GM18951 (cell line): ENCODE data around the gene DUSP6.

Source experiments
- POLR2A ChIP-seq: IDR thresholded peaks from 4 replicates; pipeline ENCODE4 v1.6.1; 2011; ENCODE audit warnings: mild to moderate bottlenecking; ENCODE audit not compliant: insufficient read length, insufficient read depth; ENCODE audit errors: extremely low read depth
- in situ Hi-C: fragments of 300-500 bp; cut with MboI; formaldehyde crosslinking; loops from one replicate; pipeline ENCODE4 v1.12.0; 2022; ENCODE audit warnings: low sequenced_read_pairs, mixed read lengths, inconsistent platforms; ENCODE audit not compliant: unreplicated experiment

DUSP6 gene, protein sequence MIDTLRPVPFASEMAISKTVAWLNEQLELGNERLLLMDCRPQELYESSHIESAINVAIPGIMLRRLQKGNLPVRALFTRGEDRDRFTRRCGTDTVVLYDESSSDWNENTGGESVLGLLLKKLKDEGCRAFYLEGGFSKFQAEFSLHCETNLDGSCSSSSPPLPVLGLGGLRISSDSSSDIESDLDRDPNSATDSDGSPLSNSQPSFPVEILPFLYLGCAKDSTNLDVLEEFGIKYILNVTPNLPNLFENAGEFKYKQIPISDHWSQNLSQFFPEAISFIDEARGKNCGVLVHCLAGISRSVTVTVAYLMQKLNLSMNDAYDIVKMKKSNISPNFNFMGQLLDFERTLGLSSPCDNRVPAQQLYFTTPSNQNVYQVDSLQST

DNA sequence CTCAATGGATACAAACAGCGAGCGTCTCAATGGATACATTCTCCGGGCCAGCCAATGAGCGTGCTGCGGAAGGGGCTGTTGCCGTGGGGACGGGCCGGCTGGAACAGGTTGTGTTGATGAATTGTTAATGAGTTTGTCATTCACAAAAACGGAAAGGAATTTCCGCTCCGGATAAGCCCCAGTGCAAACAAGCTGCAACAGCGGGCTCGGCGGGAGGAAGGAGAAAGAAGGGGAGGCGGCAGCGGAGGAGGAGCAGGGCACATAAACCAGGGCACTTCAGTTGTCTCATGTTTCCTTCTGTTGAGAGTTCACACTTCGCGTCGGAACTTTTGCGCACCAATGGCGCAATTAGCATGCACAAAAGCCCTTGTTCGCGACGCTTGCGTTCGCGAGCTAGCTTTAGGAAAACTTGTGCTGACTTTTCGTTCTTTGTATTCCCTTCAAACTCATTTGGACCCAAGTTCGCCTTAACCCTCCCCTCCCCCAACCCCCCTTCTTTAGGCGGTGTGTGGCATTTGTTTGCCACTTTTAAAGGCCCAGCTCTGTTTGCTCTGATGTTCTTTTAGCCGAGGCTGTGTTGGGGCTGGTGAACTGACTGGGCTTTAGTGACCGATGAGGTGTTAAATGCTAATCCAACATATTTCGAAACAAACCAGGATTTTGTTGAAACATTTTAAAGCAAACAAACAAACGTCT lies at the start of gene DUSP6:
TSS of gene DUSP6 (minus strand) at position 10 of the 696 bp plus-strand sequence. CDS start 462 bp downstream, outside the sequence.
- TF ChIP-seq POLR2A = peak; percentile 44
- in situ Hi-C loops = no loop called here

- in situ Hi-C loops = no loop called here
- TF ChIP-seq POLR2A = no peak
Observed at GRCh38 chr12:89401433-89402058, 49.2 kb upstream of the DUSP6 start.

GRCh38 chr12:89400415-89400814 lies 48.1 kb upstream of the DUSP6 start:
- no peak for TF ChIP-seq POLR2A
- in situ Hi-C loops = no loop called here

- in situ Hi-C loops = no loop called here
- TF ChIP-seq POLR2A = no peak
Observed at GRCh38 chr12:89395712-89396111, 43.4 kb upstream of the DUSP6 start.

DNA sequence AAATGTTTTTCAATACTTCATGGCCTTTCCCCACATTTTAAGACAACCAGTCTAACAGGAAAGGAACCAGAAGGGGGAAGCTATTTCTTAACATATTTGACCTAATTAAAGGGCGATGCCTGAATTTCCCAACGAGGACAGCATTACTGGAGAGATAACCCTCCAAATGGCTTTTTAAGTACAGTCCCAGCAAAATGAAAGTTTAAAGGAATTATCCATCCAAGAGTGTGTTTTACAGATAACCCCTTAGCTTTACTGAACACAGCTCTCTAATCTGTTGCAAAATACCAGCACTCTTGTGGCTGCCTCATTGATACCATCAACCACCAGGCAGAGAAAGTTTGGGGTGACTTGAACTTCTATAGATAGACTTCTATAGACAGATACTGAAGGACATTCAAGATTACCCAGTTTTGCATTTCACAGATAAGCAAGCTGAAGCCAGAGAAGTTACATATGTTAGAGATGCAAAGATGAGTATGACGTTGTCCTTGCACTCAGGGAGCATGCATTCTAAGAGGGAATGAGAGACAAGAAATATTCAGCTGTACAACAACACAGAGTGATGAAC lies 41.3 kb upstream of the DUSP6 start:
- no peak for TF ChIP-seq POLR2A

DNA sequence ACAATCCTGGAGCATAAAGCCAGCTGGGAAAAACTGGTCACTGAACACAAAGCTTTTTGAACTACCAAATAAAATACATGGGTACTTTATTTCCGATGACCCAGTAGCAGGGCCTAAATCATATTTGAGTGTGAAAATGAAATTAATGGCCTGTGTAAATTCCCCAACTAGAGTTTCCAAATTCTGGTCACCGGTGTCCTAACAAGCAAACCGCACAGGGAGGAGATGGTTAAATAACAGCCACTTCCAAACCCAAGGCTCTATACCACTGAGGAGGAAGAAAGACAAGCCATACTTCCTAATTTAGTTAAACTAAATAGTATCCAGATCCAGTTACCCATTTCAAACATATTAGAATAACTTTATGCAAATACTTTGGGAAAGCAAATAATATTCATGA lies 40.1 kb upstream of the DUSP6 start:
- in situ Hi-C loops = no loop called here
- no peak for TF ChIP-seq POLR2A

More for the DNA sequence above, 41.3 kb upstream of the DUSP6 start:
- in situ Hi-C loops = no loop called here

GRCh38 chr12:89391726-89392336 lies 39.5 kb upstream of the DUSP6 start:
- in situ Hi-C loops = no loop called here
- no peak for TF ChIP-seq POLR2A

DNA sequence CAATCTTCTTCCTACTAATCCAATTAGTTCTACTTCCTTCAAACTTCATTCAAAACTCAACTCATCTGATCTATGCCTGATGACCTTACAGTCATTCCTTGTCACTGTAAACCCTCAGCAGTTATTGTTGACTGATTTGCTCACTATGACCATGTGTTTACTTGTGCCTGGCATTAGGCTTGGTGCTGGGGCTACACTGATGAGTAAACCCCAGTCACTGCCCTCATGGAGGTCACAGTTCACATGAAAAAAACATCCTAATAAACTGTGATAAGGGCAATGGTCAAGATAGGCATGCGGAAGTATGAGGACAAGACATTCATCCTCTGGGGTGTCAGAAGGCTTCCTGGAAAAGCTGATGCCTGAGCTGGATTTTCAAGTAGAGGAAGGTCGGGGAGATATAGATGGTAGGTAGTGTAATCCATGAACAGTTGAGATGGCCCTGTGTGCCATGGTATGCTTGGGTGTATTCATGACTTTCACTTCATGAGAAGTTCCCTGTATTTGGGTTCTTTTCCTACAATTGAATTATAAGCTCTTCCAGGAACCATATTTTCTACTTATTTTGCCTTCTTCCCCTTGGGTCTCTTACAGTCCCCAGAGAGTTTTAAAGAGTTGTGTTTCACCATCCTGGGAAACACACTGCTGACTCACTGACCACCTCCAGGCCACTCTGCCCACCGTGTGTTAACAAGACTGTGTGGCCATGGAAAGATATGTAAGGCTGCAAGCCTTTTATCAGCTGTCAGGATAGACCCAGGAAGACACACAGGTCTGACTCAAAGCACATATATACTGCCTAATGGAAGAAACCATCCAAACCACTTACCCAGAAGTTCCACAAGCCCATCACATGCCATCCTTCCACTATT lies 38.7 kb upstream of the DUSP6 start:
- in situ Hi-C loops = no loop called here

DNA sequence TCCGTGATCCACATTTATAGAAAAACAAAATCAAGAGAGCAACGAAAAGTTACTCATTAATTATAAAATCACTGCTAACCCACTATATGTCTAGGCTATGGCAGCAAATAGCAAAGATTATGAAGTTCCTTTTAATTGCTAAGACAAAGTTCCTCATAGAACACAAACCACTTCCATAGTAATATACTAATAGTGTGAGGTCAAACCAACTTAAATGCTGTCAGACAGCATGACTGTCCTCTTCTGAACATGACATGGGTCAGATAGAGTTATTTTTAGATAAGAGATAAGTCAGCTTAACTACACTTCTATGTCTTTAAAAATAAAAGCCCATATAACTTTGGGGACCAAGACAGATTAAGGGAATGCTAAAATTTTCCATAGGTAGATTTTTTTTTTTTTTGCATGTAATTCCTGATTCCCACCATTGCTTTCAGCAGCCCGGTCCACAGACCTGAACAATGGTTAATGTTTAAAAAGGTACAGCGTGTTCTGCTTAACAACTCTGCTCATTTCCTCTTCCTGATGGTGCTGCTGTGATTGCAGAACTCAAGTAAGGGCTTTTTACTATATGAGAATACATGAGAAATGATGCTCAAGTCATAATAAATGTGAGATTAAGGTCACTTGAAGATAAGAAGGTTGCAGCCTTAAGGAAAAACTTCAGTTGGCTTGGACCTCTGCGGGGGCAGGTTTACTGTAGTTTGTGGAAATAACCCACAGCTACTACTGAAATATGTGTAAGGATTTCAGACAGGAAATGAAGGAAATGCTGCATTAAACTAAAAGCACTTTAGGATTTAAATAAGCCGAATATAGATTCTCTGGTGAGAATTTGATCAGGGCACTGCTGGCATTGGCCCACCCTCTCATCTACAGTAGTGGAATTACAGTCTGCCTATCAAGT lies 37.7 kb upstream of the DUSP6 start:
- in situ Hi-C loops = no loop called here
- TF ChIP-seq POLR2A = no peak

More for the DNA sequence above, 38.7 kb upstream of the DUSP6 start:
- no peak for TF ChIP-seq POLR2A

DNA sequence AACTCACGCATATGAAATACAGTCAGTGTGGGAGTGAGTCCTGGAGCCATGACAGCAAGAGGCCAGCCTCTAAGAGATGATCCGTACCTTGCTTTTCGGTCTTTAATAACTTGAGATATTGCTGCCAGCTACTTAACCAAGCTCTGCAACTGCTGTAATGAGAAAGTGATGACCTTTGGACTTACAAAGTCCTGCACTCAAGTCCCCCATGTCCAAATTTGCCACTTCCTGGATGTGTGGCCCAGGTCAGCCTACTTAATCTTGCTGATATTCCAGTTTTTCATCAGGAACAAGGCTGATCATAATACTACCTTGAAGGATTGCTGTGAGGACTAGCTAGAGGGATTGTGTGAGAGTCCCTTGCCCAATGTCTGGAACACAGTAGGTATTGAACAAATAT lies 33.8 kb upstream of the DUSP6 start:
- in situ Hi-C loops = no loop called here
- TF ChIP-seq POLR2A = no peak

GRCh38 chr12:89384807-89385206 lies 32.5 kb upstream of the DUSP6 start:
- in situ Hi-C loops = no loop called here
- TF ChIP-seq POLR2A = no peak
